Measurements from ENCODE around the gene CFAP77. TPM values are rescaled to one million over a fixed set of nuclear protein-coding genes. Genes with fewer than 3 reads are reported as not detected.

CFAP77 gene
- polyA plus RNA-seq, 1 of the 3 experiments (the other 2 are of a cell fraction) = 1.1 TPM

- Histone ChIP-seq H3K4me3 (ENCODE audit: low read depth in 2 of 2, low read length in 1 of 2) (no peak overlapping the region), H3K9me2 (no peaks in the 10 kb centered on the region), H3K36me3 (replicated peaks in 1 of 2; ENCODE audit: control insufficient read depth in 1 of 2, insufficient read depth in 2 of 2, low read length in 1 of 2) (no peaks in the 10 kb centered on the region), H3K4me1 (ENCODE audit: control insufficient read depth in 1 of 2, insufficient read depth in 2 of 2, low read depth in 1 of 2, low read length in 1 of 2) (peaks cover 0 to 49% of the 10 kb centered on the region in 2 experiments; a peak in 1 of 4 replicates), H3F3A (replicated peaks; ENCODE audit: insufficient read depth) (no peaks in the 10 kb centered on the region), H3K79me2 (ENCODE audit: insufficient read depth) (no peaks in the 10 kb centered on the region), H3K9ac (no peak overlapping the region), H2AFZ (ENCODE audit: low read depth) (no peak overlapping the region), H3K27me3 (ENCODE audit: insufficient read depth) (no peaks in the 10 kb centered on the region), H3K9me3 (no peaks in the 10 kb centered on the region), H3K4me2 (no peak overlapping the region), H3K27ac (ENCODE audit: low read depth in 2 of 2, low read length in 1 of 2) (peak overlapping the region in 1 of 2 experiments; percentile 85; a peak in 1 of 4 replicates), H4K20me1 (ENCODE audit: insufficient read depth) (no peaks in the 10 kb centered on the region)
- no peak for DNase-seq
- ChIA-PET POLR2A (no interaction called here), CTCF (interaction anchor here (0.7 to 5.2 kb wide), 7 partner anchors 7 to 136 kb away, joined by 3 to 60 read pairs (median 6); no protein-coding TSS in a partner anchor)
- TF ChIP-seq FOXJ3 (CRISPR knock-in tag; IDR thresholded peaks at IDR 0.05) = no peak
- WGBS (ENCODE audit: low lambda C conversion rate) = 66% methylated on average over 18 of the region's 21 CpGs
Measured at GRCh38 chr9:132547976-132548730, 138.1 kb downstream of the CFAP77 start.

GRCh38 chr9:132548751-132549640 is 139.0 kb downstream of the CFAP77 start:
- no peaks in the 10 kb centered on the region for H3K79me2 ChIP-seq (ENCODE audit: insufficient read depth)
- no peaks in the 10 kb centered on the region for H3K9me2 ChIP-seq
- H3K27me3 ChIP-seq (ENCODE audit: insufficient read depth) = no peaks in the 10 kb centered on the region
- H3K9ac ChIP-seq = no peak overlapping the region
- CTCF ChIA-PET = interaction anchor here (0.8 to 5.2 kb wide), 4 partner anchors 17 to 280 kb away, joined by 3 to 60 read pairs (median 22); no protein-coding TSS in a partner anchor
- H3F3A ChIP-seq (replicated peaks; ENCODE audit: insufficient read depth) = no peaks in the 10 kb centered on the region
- 0 out of 4 replicates have a peak overlapping the region, but pooled peaks of 1 of the 2 experiments have one; percentile 24 for H3K27ac ChIP-seq (ENCODE audit: low read depth in 2 of 2, low read length in 1 of 2)
- no peaks in the 10 kb centered on the region for H3K36me3 ChIP-seq (replicated peaks in 1 of 2; ENCODE audit: control insufficient read depth in 1 of 2, insufficient read depth in 2 of 2, low read length in 1 of 2)
- no peak overlapping the region for H3K4me3 ChIP-seq (ENCODE audit: low read depth in 2 of 2, low read length in 1 of 2)
- H3K4me1 ChIP-seq (ENCODE audit: control insufficient read depth in 1 of 2, insufficient read depth in 2 of 2, low read depth in 1 of 2, low read length in 1 of 2) = peaks cover 0 to 42% of the 10 kb centered on the region in 2 experiments; a peak in 1 of 4 replicates
- no peaks in the 10 kb centered on the region for H3K9me3 ChIP-seq
- H4K20me1 ChIP-seq (ENCODE audit: insufficient read depth) = no peaks in the 10 kb centered on the region
- H2AFZ ChIP-seq (ENCODE audit: low read depth) = no peak overlapping the region
- DNase-seq = no peak
- no peak overlapping the region for H3K4me2 ChIP-seq
- POLR2A ChIA-PET = no interaction called here
- 66% methylated on average over 17 of the region's 17 CpGs for WGBS (ENCODE audit: low lambda C conversion rate)
- no peak for TF ChIP-seq USF2 (IDR thresholded peaks at IDR 0.05; ENCODE audit: borderline replicate concordance, low read depth, low read length)
- TF ChIP-seq GATA2 (CRISPR knock-in tag; IDR thresholded peaks at IDR 0.05) = no peak
- no peak for TF ChIP-seq TEAD4 (IDR thresholded peaks at IDR 0.05; ENCODE audit: borderline replicate concordance, insufficient read depth)
- TF ChIP-seq USF1 (IDR thresholded peaks at IDR 0.05; ENCODE audit: borderline replicate concordance, low read depth) = no peak
- no peak for TF ChIP-seq RXRA (IDR thresholded peaks at IDR 0.05; ENCODE audit: borderline replicate concordance, low read depth)
- TF ChIP-seq SMC3 (IDR thresholded peaks at IDR 0.05; ENCODE audit: low read depth, low read length) = no peak
- no peak for TF ChIP-seq MXI1 (IDR thresholded peaks at IDR 0.05; ENCODE audit: low read depth, low read length)
- TF ChIP-seq NFIC (IDR thresholded peaks at IDR 0.05; ENCODE audit: borderline replicate concordance) = no peak
- TF ChIP-seq ZBTB33 (IDR thresholded peaks at IDR 0.05; ENCODE audit: borderline replicate concordance, low read depth) = no peak
- TF ChIP-seq CTCF (IDR thresholded peaks at IDR 0.05) = no peak
- no peak for TF ChIP-seq POLR2AphosphoS5 (IDR thresholded peaks at IDR 0.05; ENCODE audit: low read depth, low read length)
- no peak for TF ChIP-seq MAX (IDR thresholded peaks at IDR 0.05; ENCODE audit: low read depth)
- no peak for TF ChIP-seq GABPA (IDR thresholded peaks at IDR 0.05; ENCODE audit: low read depth)
- TF ChIP-seq IRF3 (IDR thresholded peaks at IDR 0.05; ENCODE audit: low read depth, low read length) = no peak
- TF ChIP-seq MEF2A (IDR thresholded peaks at IDR 0.05; ENCODE audit: borderline replicate concordance, low read depth) = no peak
- TF ChIP-seq JUND (IDR thresholded peaks at IDR 0.05) = no peak
